HEK293 (cell line): ENCODE data around the gene RSRC1.
A peak's percentile ranks its signal among the peaks of the same experiment; 100 is the strongest.

Experiments
- GFI1B ChIP-seq: fragments of 450-650 bp; formaldehyde crosslinking; IDR thresholded peaks from 2 replicates; pipeline ENCODE4 v1.5.1; 2016; ENCODE audit warnings: missing biosample characterization, missing genetic modification characterization
- GLI4 ChIP-seq: fragments of 450-650 bp; formaldehyde crosslinking; IDR thresholded peaks from 2 replicates; pipeline ENCODE4 v1.5.1; 2016; ENCODE audit warnings: missing biosample characterization, missing genetic modification characterization
- IKZF3 ChIP-seq: fragments of 450-650 bp; IDR thresholded peaks from 2 replicates; pipeline ENCODE4 v1.5.0; 2018; ENCODE audit warnings: missing biosample characterization, mild to moderate bottlenecking, missing genetic modification characterization, moderate library complexity
- KLF10 ChIP-seq: fragments of 450-650 bp; IDR thresholded peaks from 2 replicates; pipeline ENCODE4 v1.5.1; 2018; ENCODE audit warnings: missing biosample characterization, mild to moderate bottlenecking, missing genetic modification characterization
- MEIS1 ChIP-seq: sonication (generic); formaldehyde crosslinking; IDR thresholded peaks from 2 replicates; pipeline ENCODE4 v1.8.1; 2022; ENCODE audit warnings: missing genetic modification reagents, mild to moderate bottlenecking, borderline replicate concordance
- OVOL3 ChIP-seq: fragments of 450-650 bp; formaldehyde crosslinking; IDR thresholded peaks from 2 replicates; pipeline ENCODE4 v1.5.1; 2016; ENCODE audit warnings: missing biosample characterization, missing genetic modification characterization
- TCF7L2 ChIP-seq: IDR thresholded peaks from 2 replicates; pipeline ENCODE4 v1.6.1; 2011; ENCODE audit warnings: low read depth, mild to moderate bottlenecking, inconsistent platforms, low read length, moderate library complexity, borderline replicate concordance
- ZEB2 ChIP-seq: fragments of 450-650 bp; formaldehyde crosslinking; IDR thresholded peaks from 2 replicates; pipeline ENCODE4 v1.5.1; 2016; ENCODE audit warnings: missing biosample characterization, missing genetic modification characterization
- ZNF132 ChIP-seq: fragments of 450-650 bp; formaldehyde crosslinking; IDR thresholded peaks from 2 replicates; pipeline ENCODE4 v1.5.1; 2017; ENCODE audit warnings: missing biosample characterization, missing genetic modification characterization, borderline replicate concordance
- ZNF223 ChIP-seq: fragments of 450-650 bp; formaldehyde crosslinking; IDR thresholded peaks from 2 replicates; pipeline ENCODE4 v1.5.1; 2016; ENCODE audit warnings: missing biosample characterization, missing genetic modification characterization
- ZNF302 ChIP-seq: fragments of 450-650 bp; formaldehyde crosslinking; IDR thresholded peaks from 2 replicates; pipeline ENCODE4 v1.5.1; 2016; ENCODE audit warnings: missing biosample characterization, missing genetic modification characterization, low read depth
- ZNF324 ChIP-seq: fragments of 450-650 bp; formaldehyde crosslinking; IDR thresholded peaks from 2 replicates; pipeline ENCODE4 v1.5.1; 2016; ENCODE audit warnings: missing biosample characterization, missing genetic modification characterization
- ZNF416 ChIP-seq: fragments of 450-650 bp; formaldehyde crosslinking; IDR thresholded peaks from 2 replicates; pipeline ENCODE4 v1.5.1; 2016; ENCODE audit warnings: missing biosample characterization, missing genetic modification characterization
- ZNF473 ChIP-seq: fragments of 450-650 bp; formaldehyde crosslinking; IDR thresholded peaks from 2 replicates; pipeline ENCODE4 v1.5.1; 2017; ENCODE audit warnings: missing biosample characterization, missing genetic modification characterization
- ZNF530 ChIP-seq: fragments of 450-650 bp; formaldehyde crosslinking; IDR thresholded peaks from 2 replicates; pipeline ENCODE4 v1.5.1; 2016; ENCODE audit warnings: low read depth, missing biosample characterization, missing genetic modification characterization
- ZNF548 ChIP-seq: fragments of 450-650 bp; formaldehyde crosslinking; IDR thresholded peaks from 2 replicates; pipeline ENCODE4 v1.5.1; 2016; ENCODE audit warnings: missing biosample characterization, missing genetic modification characterization
- ZNF558 ChIP-seq: fragments of 450-650 bp; formaldehyde crosslinking; IDR thresholded peaks from 2 replicates; pipeline ENCODE4 v1.5.1; 2016; ENCODE audit warnings: missing biosample characterization, missing genetic modification characterization
- ZNF585B ChIP-seq: fragments of 450-650 bp; formaldehyde crosslinking; IDR thresholded peaks from 2 replicates; pipeline ENCODE4 v1.5.1; 2016; ENCODE audit warnings: missing biosample characterization, missing genetic modification characterization
- ZNF623 ChIP-seq: fragments of 450-650 bp; formaldehyde crosslinking; IDR thresholded peaks from 2 replicates; pipeline ENCODE4 v1.5.1; 2016; ENCODE audit warnings: missing biosample characterization, missing genetic modification characterization
- ZNF670 ChIP-seq: fragments of 450-650 bp; formaldehyde crosslinking; IDR thresholded peaks from 2 replicates; pipeline ENCODE4 v1.5.1; 2016; ENCODE audit warnings: missing biosample characterization, missing genetic modification characterization, low read depth
- ZNF776 ChIP-seq: fragments of 450-650 bp; formaldehyde crosslinking; IDR thresholded peaks from 2 replicates; pipeline ENCODE4 v1.5.0; 2017; ENCODE audit warnings: missing biosample characterization, missing genetic modification characterization, borderline replicate concordance
- ZNF830 ChIP-seq: fragments of 450-650 bp; IDR thresholded peaks from 2 replicates; pipeline ENCODE4 v1.5.0; 2018; ENCODE audit warnings: missing biosample characterization, missing genetic modification characterization, low read depth, mild to moderate bottlenecking, moderate library complexity
- ZSCAN23 ChIP-seq: fragments of 450-650 bp; formaldehyde crosslinking; IDR thresholded peaks from 2 replicates; pipeline ENCODE4 v1.5.1; 2016; ENCODE audit warnings: missing biosample characterization, missing genetic modification characterization
- ZXDB ChIP-seq: fragments of 450-650 bp; formaldehyde crosslinking; IDR thresholded peaks from 2 replicates; pipeline ENCODE4 v1.5.1; 2016; ENCODE audit warnings: missing biosample characterization, missing genetic modification characterization
- TF ChIP-seq, protein P1 (sequence below): fragments of 450-650 bp; formaldehyde crosslinking; IDR thresholded peaks from 2 replicates; pipeline ENCODE4 v1.5.1; 2016; ENCODE audit warnings: missing biosample characterization, missing genetic modification characterization
- TF ChIP-seq, protein P2 (sequence below): fragments of 450-650 bp; formaldehyde crosslinking; IDR thresholded peaks from 2 replicates; pipeline ENCODE4 v1.5.1; 2016; ENCODE audit warnings: missing biosample characterization, missing genetic modification characterization, borderline replicate concordance
- TF ChIP-seq, protein P3 (sequence below): fragments of 450-650 bp; formaldehyde crosslinking; IDR thresholded peaks from 2 replicates; pipeline ENCODE4 v1.5.1; 2017; ENCODE audit warnings: missing biosample characterization, mild to moderate bottlenecking, missing genetic modification characterization, moderate library complexity
- TF ChIP-seq, protein P4 (sequence below): fragments of 450-650 bp; formaldehyde crosslinking; conservative IDR thresholded peaks from 2 replicates; pipeline ENCODE4 v1.5.1; 2016; ENCODE audit warnings: low read depth, missing biosample characterization, missing genetic modification characterization

Gene RSRC1

DNA sequence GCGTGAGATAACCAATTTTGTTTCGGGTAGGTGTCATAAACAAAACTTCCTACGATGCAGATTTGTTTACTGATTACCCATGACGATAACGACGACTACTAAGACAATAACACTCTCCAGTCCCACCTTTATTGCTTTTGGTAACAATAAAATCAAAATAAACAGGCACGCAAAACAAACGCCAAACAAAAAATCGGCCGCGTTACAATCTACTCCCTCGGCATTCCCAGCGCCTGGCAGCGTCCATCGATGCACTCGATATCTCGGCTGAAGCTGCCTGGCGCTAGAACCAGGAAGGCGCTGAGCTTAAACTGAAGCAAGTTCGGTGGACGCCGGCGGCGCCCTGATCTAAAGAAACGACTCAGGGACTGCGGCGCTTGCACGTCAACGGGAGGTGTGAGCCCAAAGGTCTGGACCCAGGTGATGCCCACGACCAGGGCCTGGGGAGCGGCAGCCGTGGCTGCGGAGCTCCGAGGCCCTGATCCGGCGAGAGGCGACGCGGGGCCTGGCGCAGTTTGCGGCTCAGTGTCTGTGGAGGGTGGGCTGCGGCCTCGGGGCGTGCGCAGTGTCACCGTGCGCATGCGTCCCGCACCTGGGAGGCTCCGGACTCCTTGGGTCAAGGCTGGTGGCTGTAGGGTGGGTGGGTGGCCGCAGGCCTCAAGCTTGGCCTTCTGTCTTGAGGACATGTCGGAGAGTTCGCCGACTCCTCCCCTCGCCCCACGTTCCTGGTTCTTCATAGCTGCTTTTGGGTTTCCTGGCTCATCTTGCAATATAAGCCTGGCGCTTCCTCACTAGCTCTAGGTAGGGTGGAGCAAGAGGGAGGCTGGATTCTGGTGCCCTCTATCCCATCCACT lies at the start of gene RSRC1 (continued):
- no peak for TF ChIP-seq ZNF302
- TF ChIP-seq GLI4 (tag by site-specific recombination), result no peak
- no peak for TF ChIP-seq ZNF830 (tag by site-specific recombination)
- TF ChIP-seq ZXDB (tag by site-specific recombination), result peak; percentile 85; the same call in 1 of the 2 replicates
- no peak for TF ChIP-seq ZNF223
- TF ChIP-seq, protein P1, sequence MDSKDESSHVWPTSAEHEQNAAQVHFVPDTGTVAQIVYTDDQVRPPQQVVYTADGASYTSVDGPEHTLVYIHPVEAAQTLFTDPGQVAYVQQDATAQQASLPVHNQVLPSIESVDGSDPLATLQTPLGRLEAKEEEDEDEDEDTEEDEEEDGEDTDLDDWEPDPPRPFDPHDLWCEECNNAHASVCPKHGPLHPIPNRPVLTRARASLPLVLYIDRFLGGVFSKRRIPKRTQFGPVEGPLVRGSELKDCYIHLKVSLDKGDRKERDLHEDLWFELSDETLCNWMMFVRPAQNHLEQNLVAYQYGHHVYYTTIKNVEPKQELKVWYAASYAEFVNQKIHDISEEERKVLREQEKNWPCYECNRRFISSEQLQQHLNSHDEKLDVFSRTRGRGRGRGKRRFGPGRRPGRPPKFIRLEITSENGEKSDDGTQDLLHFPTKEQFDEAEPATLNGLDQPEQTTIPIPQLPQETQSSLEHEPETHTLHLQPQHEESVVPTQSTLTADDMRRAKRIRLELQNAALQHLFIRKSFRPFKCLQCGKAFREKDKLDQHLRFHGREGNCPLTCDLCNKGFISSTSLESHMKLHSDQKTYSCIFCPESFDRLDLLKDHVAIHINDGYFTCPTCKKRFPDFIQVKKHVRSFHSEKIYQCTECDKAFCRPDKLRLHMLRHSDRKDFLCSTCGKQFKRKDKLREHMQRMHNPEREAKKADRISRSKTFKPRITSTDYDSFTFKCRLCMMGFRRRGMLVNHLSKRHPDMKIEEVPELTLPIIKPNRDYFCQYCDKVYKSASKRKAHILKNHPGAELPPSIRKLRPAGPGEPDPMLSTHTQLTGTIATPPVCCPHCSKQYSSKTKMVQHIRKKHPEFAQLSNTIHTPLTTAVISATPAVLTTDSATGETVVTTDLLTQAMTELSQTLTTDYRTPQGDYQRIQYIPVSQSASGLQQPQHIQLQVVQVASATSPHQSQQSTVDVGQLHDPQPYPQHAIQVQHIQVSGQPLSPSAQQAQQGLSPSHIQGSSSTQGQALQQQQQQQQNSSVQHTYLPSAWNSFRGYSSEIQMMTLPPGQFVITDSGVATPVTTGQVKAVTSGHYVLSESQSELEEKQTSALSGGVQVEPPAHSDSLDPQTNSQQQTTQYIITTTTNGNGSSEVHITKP (tag by site-specific recombination), result peak; percentile 82
- TF ChIP-seq, protein P2, sequence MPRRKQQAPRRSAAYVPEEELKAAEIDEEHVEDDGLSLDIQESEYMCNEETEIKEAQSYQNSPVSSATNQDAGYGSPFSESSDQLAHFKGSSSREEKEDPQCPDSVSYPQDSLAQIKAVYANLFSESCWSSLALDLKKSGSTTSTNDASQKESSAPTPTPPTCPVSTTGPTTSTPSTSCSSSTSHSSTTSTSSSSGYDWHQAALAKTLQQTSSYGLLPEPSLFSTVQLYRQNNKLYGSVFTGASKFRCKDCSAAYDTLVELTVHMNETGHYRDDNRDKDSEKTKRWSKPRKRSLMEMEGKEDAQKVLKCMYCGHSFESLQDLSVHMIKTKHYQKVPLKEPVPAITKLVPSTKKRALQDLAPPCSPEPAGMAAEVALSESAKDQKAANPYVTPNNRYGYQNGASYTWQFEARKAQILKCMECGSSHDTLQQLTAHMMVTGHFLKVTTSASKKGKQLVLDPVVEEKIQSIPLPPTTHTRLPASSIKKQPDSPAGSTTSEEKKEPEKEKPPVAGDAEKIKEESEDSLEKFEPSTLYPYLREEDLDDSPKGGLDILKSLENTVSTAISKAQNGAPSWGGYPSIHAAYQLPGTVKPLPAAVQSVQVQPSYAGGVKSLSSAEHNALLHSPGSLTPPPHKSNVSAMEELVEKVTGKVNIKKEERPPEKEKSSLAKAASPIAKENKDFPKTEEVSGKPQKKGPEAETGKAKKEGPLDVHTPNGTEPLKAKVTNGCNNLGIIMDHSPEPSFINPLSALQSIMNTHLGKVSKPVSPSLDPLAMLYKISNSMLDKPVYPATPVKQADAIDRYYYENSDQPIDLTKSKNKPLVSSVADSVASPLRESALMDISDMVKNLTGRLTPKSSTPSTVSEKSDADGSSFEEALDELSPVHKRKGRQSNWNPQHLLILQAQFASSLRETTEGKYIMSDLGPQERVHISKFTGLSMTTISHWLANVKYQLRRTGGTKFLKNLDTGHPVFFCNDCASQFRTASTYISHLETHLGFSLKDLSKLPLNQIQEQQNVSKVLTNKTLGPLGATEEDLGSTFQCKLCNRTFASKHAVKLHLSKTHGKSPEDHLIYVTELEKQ (tag by site-specific recombination), result peak; percentile 86
- TF ChIP-seq ZNF324 (tag by site-specific recombination), result 0 out of 2 replicates have a peak, but pooled peaks have one; percentile 60
- no peak for TF ChIP-seq TCF7L2
- TF ChIP-seq ZSCAN23 (tag by site-specific recombination), result no peak
- TF ChIP-seq KLF10 (tag by site-specific recombination), result peak; percentile 38; the same call in 1 of the 2 replicates
- no peak for TF ChIP-seq ZNF585B (tag by site-specific recombination)
- TF ChIP-seq, protein P3, sequence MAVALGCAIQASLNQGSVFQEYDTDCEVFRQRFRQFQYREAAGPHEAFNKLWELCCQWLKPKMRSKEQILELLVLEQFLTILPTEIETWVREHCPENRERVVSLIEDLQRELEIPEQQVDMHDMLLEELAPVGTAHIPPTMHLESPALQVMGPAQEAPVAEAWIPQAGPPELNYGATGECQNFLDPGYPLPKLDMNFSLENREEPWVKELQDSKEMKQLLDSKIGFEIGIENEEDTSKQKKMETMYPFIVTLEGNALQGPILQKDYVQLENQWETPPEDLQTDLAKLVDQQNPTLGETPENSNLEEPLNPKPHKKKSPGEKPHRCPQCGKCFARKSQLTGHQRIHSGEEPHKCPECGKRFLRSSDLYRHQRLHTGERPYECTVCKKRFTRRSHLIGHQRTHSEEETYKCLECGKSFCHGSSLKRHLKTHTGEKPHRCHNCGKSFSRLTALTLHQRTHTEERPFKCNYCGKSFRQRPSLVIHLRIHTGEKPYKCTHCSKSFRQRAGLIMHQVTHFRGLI (tag by site-specific recombination), result peak; percentile 55; the same call in 1 of the 2 replicates
- TF ChIP-seq ZEB2 (tag by site-specific recombination), result peak; percentile 73
- no peak for TF ChIP-seq OVOL3 (tag by site-specific recombination)
- TF ChIP-seq ZNF530 (tag by site-specific recombination), result no peak
- peak; percentile 39 for TF ChIP-seq ZNF558 (tag by site-specific recombination)
- TF ChIP-seq, protein P4, sequence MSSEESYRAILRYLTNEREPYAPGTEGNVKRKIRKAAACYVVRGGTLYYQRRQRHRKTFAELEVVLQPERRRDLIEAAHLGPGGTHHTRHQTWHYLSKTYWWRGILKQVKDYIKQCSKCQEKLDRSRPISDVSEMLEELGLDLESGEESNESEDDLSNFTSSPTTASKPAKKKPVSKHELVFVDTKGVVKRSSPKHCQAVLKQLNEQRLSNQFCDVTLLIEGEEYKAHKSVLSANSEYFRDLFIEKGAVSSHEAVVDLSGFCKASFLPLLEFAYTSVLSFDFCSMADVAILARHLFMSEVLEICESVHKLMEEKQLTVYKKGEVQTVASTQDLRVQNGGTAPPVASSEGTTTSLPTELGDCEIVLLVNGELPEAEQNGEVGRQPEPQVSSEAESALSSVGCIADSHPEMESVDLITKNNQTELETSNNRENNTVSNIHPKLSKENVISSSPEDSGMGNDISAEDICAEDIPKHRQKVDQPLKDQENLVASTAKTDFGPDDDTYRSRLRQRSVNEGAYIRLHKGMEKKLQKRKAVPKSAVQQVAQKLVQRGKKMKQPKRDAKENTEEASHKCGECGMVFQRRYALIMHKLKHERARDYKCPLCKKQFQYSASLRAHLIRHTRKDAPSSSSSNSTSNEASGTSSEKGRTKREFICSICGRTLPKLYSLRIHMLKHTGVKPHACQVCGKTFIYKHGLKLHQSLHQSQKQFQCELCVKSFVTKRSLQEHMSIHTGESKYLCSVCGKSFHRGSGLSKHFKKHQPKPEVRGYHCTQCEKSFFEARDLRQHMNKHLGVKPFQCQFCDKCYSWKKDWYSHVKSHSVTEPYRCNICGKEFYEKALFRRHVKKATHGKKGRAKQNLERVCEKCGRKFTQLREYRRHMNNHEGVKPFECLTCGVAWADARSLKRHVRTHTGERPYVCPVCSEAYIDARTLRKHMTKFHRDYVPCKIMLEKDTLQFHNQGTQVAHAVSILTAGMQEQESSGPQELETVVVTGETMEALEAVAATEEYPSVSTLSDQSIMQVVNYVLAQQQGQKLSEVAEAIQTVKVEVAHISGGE, result peak; percentile 9; the same call in 1 of the 2 replicates
- TF ChIP-seq IKZF3 (tag by site-specific recombination), result peak; percentile 38; the same call in 1 of the 2 replicates
- TF ChIP-seq ZNF548 (tag by site-specific recombination), result no peak
- no peak for TF ChIP-seq ZNF473
- no peak for TF ChIP-seq ZNF132 (tag by site-specific recombination)
- TF ChIP-seq ZNF776 (tag by site-specific recombination), result no peak
- no peak for TF ChIP-seq ZNF670 (tag by site-specific recombination)
- no peak for TF ChIP-seq ZNF416 (tag by site-specific recombination)
- peak; percentile 85 for TF ChIP-seq GFI1B (tag by site-specific recombination)
- TF ChIP-seq MEIS1 (CRISPR knock-in tag), result no peak
- no peak for TF ChIP-seq ZNF623 (tag by site-specific recombination)
